ENCODE results near the gene CLDN6. TPM values are rescaled to one million over a fixed set of nuclear protein-coding genes. Genes with fewer than 3 reads are reported as not detected.

Gene CLDN6
- total RNA-seq, 1 donor from 2014 or later, result not detected

DNA sequence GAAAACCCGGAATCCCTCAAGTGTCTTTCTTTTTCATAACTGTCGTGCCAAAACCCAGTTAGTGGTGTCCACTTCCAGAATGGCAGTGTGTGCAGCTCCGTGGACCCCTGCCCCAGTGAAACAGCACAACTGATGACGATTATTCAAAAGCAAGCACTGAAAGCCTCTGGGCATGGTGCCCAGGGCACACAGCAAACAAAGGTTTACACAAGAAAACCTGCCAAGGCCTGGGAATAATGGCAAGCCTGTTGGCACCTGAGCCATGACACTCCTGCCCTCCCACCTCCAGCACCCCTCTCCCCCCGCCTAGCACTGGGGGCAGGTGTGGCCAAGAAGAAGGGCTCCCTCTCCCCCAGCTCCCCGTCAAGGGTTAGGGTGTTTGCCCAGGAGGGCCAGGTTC lies 40.5 kb downstream of the CLDN6 start:
- no peak overlapping the region for H3K27ac ChIP-seq
- H3K4me1 ChIP-seq, result peaks cover 22% of the 10 kb centered on the region
- H3K4me3 ChIP-seq, result no peak overlapping the region
- H3K27me3 ChIP-seq (ENCODE audit: low read depth), result peaks cover 4% of the 10 kb centered on the region
- TF ChIP-seq, protein P1, sequence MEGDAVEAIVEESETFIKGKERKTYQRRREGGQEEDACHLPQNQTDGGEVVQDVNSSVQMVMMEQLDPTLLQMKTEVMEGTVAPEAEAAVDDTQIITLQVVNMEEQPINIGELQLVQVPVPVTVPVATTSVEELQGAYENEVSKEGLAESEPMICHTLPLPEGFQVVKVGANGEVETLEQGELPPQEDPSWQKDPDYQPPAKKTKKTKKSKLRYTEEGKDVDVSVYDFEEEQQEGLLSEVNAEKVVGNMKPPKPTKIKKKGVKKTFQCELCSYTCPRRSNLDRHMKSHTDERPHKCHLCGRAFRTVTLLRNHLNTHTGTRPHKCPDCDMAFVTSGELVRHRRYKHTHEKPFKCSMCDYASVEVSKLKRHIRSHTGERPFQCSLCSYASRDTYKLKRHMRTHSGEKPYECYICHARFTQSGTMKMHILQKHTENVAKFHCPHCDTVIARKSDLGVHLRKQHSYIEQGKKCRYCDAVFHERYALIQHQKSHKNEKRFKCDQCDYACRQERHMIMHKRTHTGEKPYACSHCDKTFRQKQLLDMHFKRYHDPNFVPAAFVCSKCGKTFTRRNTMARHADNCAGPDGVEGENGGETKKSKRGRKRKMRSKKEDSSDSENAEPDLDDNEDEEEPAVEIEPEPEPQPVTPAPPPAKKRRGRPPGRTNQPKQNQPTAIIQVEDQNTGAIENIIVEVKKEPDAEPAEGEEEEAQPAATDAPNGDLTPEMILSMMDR (IDR thresholded peaks at IDR 0.05), result no peak
- ATAC-seq (peak; percentile 2 to 39), DNase-seq (peak; percentile 75)
- intact Hi-C loops (cut with DNase I), result no loop called here
- H3K36me3 ChIP-seq, result no peaks in the 10 kb centered on the region
- H3K9me3 ChIP-seq, result no peaks in the 10 kb centered on the region

DNA sequence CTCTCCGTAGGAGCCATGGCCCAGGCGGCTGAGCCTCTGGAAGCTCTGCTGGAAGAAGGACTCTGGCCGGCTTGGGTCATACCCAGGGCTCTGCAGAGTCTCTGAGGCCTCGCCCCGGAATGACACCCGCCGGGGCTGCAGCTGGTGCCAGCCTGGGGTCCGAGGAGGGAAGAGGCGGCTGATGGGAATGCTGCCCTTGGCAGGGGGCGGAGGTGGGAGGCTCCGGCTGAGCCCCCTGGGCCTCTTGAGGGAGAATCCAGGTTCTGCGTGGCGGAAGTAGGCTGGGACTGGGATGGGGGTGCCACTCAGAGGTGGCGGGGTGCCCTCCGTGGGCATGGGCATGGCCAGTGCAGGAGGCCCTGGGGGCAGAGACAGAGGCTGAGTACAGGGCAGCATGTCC lies 41.3 kb downstream of the CLDN6 start:
- Histone ChIP-seq H3K9me3 (no peaks in the 10 kb centered on the region), H3K27me3 (ENCODE audit: low read depth) (peaks cover 4% of the 10 kb centered on the region), H3K36me3 (no peaks in the 10 kb centered on the region), H3K27ac (no peak overlapping the region), H3K4me1 (peaks cover 22% of the 10 kb centered on the region), H3K4me3 (no peak overlapping the region)
- no peak for ATAC-seq
- TF ChIP-seq, protein P1 (IDR thresholded peaks at IDR 0.05), result no peak
- intact Hi-C loops (cut with DNase I), result no loop called here
- DNase-seq, result no peak

DNA sequence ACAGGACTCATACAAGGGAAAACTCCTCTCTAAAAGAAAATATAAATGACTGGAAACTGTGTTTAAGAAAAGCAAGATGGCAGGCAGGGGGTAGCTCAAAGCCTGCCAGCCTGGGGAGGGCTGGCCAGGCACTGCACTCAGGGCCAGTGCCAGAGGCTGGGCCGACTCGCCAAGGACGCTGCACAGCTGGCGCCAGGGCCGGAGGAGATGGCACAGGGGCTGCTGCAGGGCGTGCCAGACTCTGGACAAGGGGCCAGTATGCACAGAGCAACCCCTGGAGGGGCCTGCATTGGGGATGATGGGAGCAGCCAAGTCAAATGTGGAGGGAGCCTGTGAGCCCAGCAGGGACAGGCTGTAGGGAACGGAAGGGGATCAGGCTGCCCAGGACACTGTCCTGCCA lies 41.8 kb downstream of the CLDN6 start:
- TF ChIP-seq, protein P1 (IDR thresholded peaks at IDR 0.05), result no peak
- ATAC-seq, result no peak
- H3K27me3 ChIP-seq (ENCODE audit: low read depth), result peaks cover 4% of the 10 kb centered on the region
- no peak for DNase-seq
- H3K4me1 ChIP-seq, result peaks cover 21% of the 10 kb centered on the region
- H3K4me3 ChIP-seq, result no peak overlapping the region
- H3K27ac ChIP-seq, result no peak overlapping the region
- intact Hi-C loops (cut with DNase I), result no loop called here
- no peaks in the 10 kb centered on the region for H3K36me3 ChIP-seq
- H3K9me3 ChIP-seq, result no peaks in the 10 kb centered on the region

DNA sequence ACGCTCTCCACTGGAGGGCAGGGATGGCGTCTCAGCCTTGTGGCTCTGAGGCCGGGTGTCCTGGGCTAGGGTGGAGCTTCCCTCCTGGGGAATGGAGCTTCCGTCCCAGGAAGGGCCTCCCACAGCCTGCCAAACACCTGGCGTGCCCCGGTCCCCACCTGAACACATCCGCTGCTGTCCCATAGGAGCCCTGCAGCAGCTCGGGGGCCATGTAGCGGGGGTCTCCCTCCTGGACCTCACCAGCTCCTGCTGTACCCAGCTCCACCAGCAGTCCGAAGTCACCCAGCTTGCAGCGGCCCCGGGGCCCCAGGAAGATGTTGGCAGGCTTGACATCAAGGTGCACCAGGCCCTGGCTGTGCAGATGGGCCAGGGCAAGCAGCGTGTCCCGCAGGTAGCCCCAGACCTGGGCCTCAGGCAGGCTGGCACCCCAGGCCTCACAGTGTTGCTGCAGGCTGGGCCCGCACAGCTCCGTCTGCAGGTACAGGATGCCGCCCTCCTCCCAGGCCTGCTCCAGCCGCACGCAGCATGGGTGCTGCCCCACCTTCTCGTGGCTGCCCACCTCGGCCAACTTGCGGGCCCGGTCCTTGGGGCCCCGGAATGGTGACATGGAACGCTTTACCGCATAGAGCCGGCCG lies 42.7 kb downstream of the CLDN6 start:
- peaks cover 24% of the 10 kb centered on the region for H3K4me1 ChIP-seq
- no peak overlapping the region for H3K4me3 ChIP-seq
- no peak overlapping the region for H3K27ac ChIP-seq
- TF ChIP-seq, protein P1 (IDR thresholded peaks at IDR 0.05), result no peak
- no peaks in the 10 kb centered on the region for H3K36me3 ChIP-seq
- no peaks in the 10 kb centered on the region for H3K9me3 ChIP-seq
- intact Hi-C loops (cut with DNase I), result no loop called here
- no peak for ATAC-seq
- no peak for DNase-seq
- H3K27me3 ChIP-seq (ENCODE audit: low read depth), result peaks cover 4% of the 10 kb centered on the region

DNA sequence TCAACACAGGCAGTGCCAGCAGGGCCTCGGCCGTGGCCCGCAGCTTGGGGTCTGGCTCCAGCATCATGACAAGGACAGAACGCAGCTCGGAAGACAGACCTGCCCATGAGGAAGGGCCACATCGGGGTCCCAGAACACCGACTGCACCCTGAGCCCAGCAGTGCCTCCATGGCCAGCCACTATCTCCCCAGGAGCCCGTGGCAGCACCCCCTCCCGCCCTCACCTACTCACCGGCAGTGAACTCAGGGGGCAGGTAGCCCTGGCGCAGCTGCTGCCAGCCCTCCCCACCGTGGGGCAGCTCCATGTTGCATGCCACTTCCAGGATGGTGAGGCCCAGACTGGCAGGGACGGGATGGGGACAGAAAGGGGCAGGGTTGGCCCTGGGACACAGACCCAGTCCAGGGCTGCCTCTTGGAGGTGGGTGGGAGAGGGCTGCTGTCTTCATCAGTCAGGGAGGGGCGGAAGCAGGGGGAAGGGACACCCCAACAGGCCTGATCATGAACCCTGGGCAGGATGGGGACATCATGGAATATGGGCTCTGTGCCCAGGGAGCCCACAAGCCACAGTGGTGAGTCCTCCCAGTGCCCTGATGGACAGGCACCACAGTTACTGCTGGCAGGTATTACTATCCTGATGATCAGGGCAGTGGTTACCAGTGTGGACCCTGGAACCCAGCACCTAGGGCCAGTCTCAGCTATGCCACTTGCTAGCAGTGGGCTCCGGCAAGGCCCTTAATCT lies 43.5 kb downstream of the CLDN6 start:
- H3K27me3 ChIP-seq (ENCODE audit: low read depth), result peaks cover 3% of the 10 kb centered on the region
- peaks cover 24% of the 10 kb centered on the region for H3K4me1 ChIP-seq
- intact Hi-C loops (cut with DNase I), result no loop called here
- TF ChIP-seq, protein P1 (IDR thresholded peaks at IDR 0.05), result no peak
- no peak overlapping the region for H3K4me3 ChIP-seq
- DNase-seq, result no peak
- no peak overlapping the region for H3K27ac ChIP-seq
- no peak for ATAC-seq
- no peaks in the 10 kb centered on the region for H3K9me3 ChIP-seq
- no peaks in the 10 kb centered on the region for H3K36me3 ChIP-seq
